Measurements from ENCODE around the gene RTN4IP1.
A peak's percentile ranks its signal among the peaks of the same experiment; 100 is the strongest.

RTN4IP1 gene

DNA sequence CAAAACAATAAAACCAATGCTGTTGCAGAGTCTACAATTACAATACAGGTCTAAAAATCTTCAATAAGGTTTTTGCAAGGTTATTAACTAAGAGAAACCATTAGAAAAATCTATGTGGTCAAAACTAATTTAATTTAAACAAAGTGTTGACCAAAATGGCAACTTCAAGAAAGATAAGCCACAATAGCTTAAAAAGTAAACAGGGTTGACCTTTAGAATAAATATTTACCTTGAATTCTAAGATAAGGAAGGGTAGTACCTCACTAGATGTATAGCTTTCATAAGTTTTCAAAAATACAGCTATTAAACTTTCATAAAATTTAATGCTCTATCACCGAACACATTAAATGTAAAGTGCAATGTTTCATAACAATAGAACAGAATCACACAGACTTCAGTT, 11.4 kb downstream of the RTN4IP1 start:
- Histone ChIP-seq H3K4me3 (ENCODE audit: low read length, poor library complexity, severe bottlenecking) (peak overlapping the region; percentile 39), H2AFZ (ENCODE audit: low read length) (no peak overlapping the region), H3K36me3 (ENCODE audit: insufficient read depth, low read length) (no peaks in the 10 kb centered on the region), H4K20me1 (ENCODE audit: insufficient read depth, low read length, poor library complexity, severe bottlenecking) (no peaks in the 10 kb centered on the region), H3K4me1 (ENCODE audit: insufficient read depth, low read length, poor library complexity, severe bottlenecking) (peaks cover 56% of the 10 kb centered on the region), H3K4me2 (ENCODE audit: low read depth, low read length, poor library complexity, severe bottlenecking) (peak overlapping the region; percentile 69), H3F3A (ENCODE audit: low read depth) (no peaks in the 10 kb centered on the region), H3K79me2 (ENCODE audit: insufficient read depth, low read length) (no peaks in the 10 kb centered on the region), H3K9me2 (replicated peaks; ENCODE audit: low read depth, low read length) (no peaks in the 10 kb centered on the region), H3K27me3 (ENCODE audit: insufficient read depth, low read length, poor library complexity, severe bottlenecking) (no peaks in the 10 kb centered on the region), H3K9me3 (ENCODE audit: insufficient read depth, low read depth, low read length) (no peaks in the 10 kb centered on the region; the same call in 1 of the 2 replicates), H3K9ac (ENCODE audit: low read depth, low read length, poor library complexity, severe bottlenecking) (no peak overlapping the region)
- TF ChIP-seq, protein P1, sequence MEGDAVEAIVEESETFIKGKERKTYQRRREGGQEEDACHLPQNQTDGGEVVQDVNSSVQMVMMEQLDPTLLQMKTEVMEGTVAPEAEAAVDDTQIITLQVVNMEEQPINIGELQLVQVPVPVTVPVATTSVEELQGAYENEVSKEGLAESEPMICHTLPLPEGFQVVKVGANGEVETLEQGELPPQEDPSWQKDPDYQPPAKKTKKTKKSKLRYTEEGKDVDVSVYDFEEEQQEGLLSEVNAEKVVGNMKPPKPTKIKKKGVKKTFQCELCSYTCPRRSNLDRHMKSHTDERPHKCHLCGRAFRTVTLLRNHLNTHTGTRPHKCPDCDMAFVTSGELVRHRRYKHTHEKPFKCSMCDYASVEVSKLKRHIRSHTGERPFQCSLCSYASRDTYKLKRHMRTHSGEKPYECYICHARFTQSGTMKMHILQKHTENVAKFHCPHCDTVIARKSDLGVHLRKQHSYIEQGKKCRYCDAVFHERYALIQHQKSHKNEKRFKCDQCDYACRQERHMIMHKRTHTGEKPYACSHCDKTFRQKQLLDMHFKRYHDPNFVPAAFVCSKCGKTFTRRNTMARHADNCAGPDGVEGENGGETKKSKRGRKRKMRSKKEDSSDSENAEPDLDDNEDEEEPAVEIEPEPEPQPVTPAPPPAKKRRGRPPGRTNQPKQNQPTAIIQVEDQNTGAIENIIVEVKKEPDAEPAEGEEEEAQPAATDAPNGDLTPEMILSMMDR (conservative IDR thresholded peaks at IDR 0.05; ENCODE audit: low read length) = no peak
- TF ChIP-seq EZH2phosphoT487 (IDR thresholded peaks at IDR 0.05; ENCODE audit: borderline replicate concordance) = no peak

DNA sequence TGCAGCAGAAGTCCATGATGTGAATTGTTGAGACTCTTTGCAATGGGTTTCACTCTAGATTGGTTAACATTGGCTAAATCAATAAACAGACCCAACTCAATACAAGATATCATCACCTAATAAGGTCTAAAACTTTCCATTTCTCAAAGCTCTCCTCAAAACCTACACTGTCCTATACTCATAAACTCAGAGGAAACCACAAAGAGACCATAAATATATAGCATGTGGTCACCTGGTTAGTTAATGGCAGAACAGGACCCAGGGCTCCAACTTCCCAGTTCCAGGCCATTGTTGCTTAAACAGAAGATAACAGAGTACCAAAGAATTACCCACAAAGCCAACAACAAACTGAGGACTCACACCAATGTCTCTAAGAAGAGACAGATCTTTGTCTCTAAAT, 12.0 kb downstream of the RTN4IP1 start:
- H3K79me2 ChIP-seq (ENCODE audit: insufficient read depth, low read length) = no peaks in the 10 kb centered on the region
- H3K36me3 ChIP-seq (ENCODE audit: insufficient read depth, low read length) = no peaks in the 10 kb centered on the region
- H3K9me3 ChIP-seq (ENCODE audit: insufficient read depth, low read depth, low read length) = no peaks in the 10 kb centered on the region
- no peaks in the 10 kb centered on the region for H3K27me3 ChIP-seq (ENCODE audit: insufficient read depth, low read length, poor library complexity, severe bottlenecking)
- no peaks in the 10 kb centered on the region for H4K20me1 ChIP-seq (ENCODE audit: insufficient read depth, low read length, poor library complexity, severe bottlenecking)
- H2AFZ ChIP-seq (ENCODE audit: low read length) = no peak overlapping the region
- H3K9me2 ChIP-seq (replicated peaks; ENCODE audit: low read depth, low read length) = no peaks in the 10 kb centered on the region
- peaks cover 56% of the 10 kb centered on the region for H3K4me1 ChIP-seq (ENCODE audit: insufficient read depth, low read length, poor library complexity, severe bottlenecking)
- H3K9ac ChIP-seq (ENCODE audit: low read depth, low read length, poor library complexity, severe bottlenecking) = peak overlapping the region; percentile 15
- H3K4me3 ChIP-seq (ENCODE audit: low read length, poor library complexity, severe bottlenecking) = peak overlapping the region; percentile 39
- TF ChIP-seq, protein P1 (conservative IDR thresholded peaks at IDR 0.05; ENCODE audit: low read length) = no peak
- TF ChIP-seq EZH2phosphoT487 (IDR thresholded peaks at IDR 0.05; ENCODE audit: borderline replicate concordance) = no peak
- H3K4me2 ChIP-seq (ENCODE audit: low read depth, low read length, poor library complexity, severe bottlenecking) = peak overlapping the region; percentile 69
- H3F3A ChIP-seq (ENCODE audit: low read depth) = no peaks in the 10 kb centered on the region

DNA sequence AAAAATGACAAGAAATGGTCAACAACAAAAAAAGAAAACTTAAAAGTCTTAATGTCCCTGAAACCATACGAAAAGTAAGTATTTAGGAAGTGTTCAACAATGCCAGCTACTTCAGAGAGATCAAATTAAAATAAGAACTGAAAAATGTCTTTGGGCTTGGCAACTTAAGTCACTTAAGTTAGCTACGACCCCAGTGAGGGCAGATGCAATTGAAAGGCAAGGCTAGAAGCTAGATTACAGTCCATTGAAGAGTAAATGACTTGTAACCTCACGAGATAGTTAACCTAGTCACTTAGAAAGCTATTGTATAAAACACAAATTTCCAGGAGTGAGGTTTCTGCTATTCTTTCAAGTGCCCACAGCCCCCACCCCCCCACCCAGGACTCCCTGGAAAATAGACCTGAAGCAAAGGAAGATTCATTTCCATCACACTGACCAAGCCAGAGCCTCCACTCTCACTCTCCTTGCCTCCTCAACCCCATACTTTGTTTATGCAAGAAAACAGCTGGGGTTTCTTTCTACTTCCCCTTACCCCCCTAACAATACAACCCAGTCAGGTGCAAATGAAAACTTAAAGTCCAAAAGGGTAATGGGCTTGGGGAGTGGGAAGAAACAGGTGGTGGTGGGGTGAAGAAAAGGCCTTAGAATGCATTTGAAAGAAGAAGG, 14.6 kb downstream of the RTN4IP1 start:
- H3K4me2 ChIP-seq (ENCODE audit: low read depth, low read length, poor library complexity, severe bottlenecking) = peak overlapping the region; percentile 51

More for the DNA sequence above, 14.6 kb downstream of the RTN4IP1 start:
- H3F3A ChIP-seq (ENCODE audit: low read depth) = no peaks in the 10 kb centered on the region
- peaks cover 56% of the 10 kb centered on the region for H3K4me1 ChIP-seq (ENCODE audit: insufficient read depth, low read length, poor library complexity, severe bottlenecking)
- H3K27me3 ChIP-seq (ENCODE audit: insufficient read depth, low read length, poor library complexity, severe bottlenecking) = no peaks in the 10 kb centered on the region
- peak overlapping the region; percentile 7 for H3K4me3 ChIP-seq (ENCODE audit: low read length, poor library complexity, severe bottlenecking)
- no peaks in the 10 kb centered on the region for H3K79me2 ChIP-seq (ENCODE audit: insufficient read depth, low read length)
- no peak overlapping the region for H2AFZ ChIP-seq (ENCODE audit: low read length)
- no peak for TF ChIP-seq EZH2phosphoT487 (IDR thresholded peaks at IDR 0.05; ENCODE audit: borderline replicate concordance)
- TF ChIP-seq, protein P1 (conservative IDR thresholded peaks at IDR 0.05; ENCODE audit: low read length) = no peak
- H4K20me1 ChIP-seq (ENCODE audit: insufficient read depth, low read length, poor library complexity, severe bottlenecking) = no peaks in the 10 kb centered on the region
- H3K9me2 ChIP-seq (replicated peaks; ENCODE audit: low read depth, low read length) = no peaks in the 10 kb centered on the region
- H3K36me3 ChIP-seq (ENCODE audit: insufficient read depth, low read length) = no peaks in the 10 kb centered on the region
- H3K9me3 ChIP-seq (ENCODE audit: insufficient read depth, low read depth, low read length) = no peaks in the 10 kb centered on the region
- peak overlapping the region; percentile 46 for H3K9ac ChIP-seq (ENCODE audit: low read depth, low read length, poor library complexity, severe bottlenecking)
